Left lung (tissue), 10 donors: ENCODE measurements around the gene TAAR1. TPM values are rescaled to one million over a fixed set of nuclear protein-coding genes. Genes with fewer than 3 reads are reported as not detected.
A peak's percentile ranks its signal among the peaks of the same experiment; 100 is the strongest.

Experiments
- ATAC-seq: fragments of 200-7000 bp; cut with Tn5 transposase; one replicate; pipeline ENCODE4 v1.9.1; 2020; ENCODE audit warnings: moderate library complexity
- DNase-seq, 4 donors: peaks; one replicate each; pipeline ENCODE4 v3.0.0-alpha.2; 2013 to 2020
- H3K27ac ChIP-seq, 2 donors: fragments of 200-600 bp; sonication (generic) in 1 of 2; one replicate each; pipeline versions ENCODE4 v1.5.0 to v1.8.0; 2020 to 2021
- H3K27me3 ChIP-seq, 2 donors: fragments of 200-600 bp; sonication (generic) in 1 of 2; one replicate each; pipeline versions ENCODE4 v1.5.0 to v1.8.0; 2020 to 2021
- H3K36me3 ChIP-seq, 2 donors: fragments of 200-600 bp; sonication (generic) in 1 of 2; one replicate each; pipeline versions ENCODE4 v1.5.0 to v1.8.0; 2020 to 2021
- H3K4me1 ChIP-seq, 2 donors: fragments of 200-600 bp; one replicate each; pipeline ENCODE4 v1.8.0; 2021
- H3K4me3 ChIP-seq, 2 donors: fragments of 200-600 bp; sonication (generic) in 1 of 2; one replicate each; pipeline versions ENCODE4 v1.5.0 to v1.8.0; 2020 to 2021; ENCODE audit warnings: mild to moderate bottlenecking in 1 of 2
- H3K9me3 ChIP-seq, 2 donors: fragments of 200-600 bp; sonication (generic) in 1 of 2; one replicate each; pipeline versions ENCODE4 v1.5.0 to v1.8.0; 2020 to 2021
- intact Hi-C, 2 donors: fragments of 100-400 bp; cut with DNase I; formaldehyde crosslinking; loops; one replicate each; pipeline versions ENCODE4 v1.11.2 to v1.14.2; 2022
- polyA plus RNA-seq, 6 donors: library from polyadenylated mRNA; unstranded; fragments of 120-200 nt; gene quantifications; one replicate each; pipeline ENCODE4 v1.2.1, GENCODE V29; 2013; ENCODE audit not compliant: insufficient read length in 6 of 6
- total RNA-seq, 2 donors: library from RNA; stranded (reverse); fragmentation: NEBNext Ultra II Directional; extraction: Animal tissue kit (Norgen Biotek cat#: 25700); gene quantifications; one replicate each; pipeline ENCODE4 v1.2.1, GENCODE V29; 2021
- TF ChIP-seq, protein P1 (sequence below), 2 donors: fragments of 200-600 bp; sonication (generic) in 1 of 2; IDR thresholded peaks; one replicate each; pipeline versions ENCODE4 v1.5.0 to v1.8.0; 2021; ENCODE audit warnings: antibody characterized with exemption in 2 of 2
- donor health status: DM: no; HTN: yes; CAD: no.
- donor health status: DM: no; HTN: no; CAD: no.

TAAR1 gene
- total and polyA plus RNA-seq, 8 donors: 0.13 to 0.16 (median 0.15) TPM; not detected in 5

GRCh38 chr6:132675002-132675401 is 16.0 kb upstream of the TAAR1 start:
- DNase-seq (no peak), ATAC-seq (no peak)
- Histone ChIP-seq H3K4me1 (peaks cover 0 to 17% of the 10 kb centered on the region in 2 donors), H3K4me3 (no peak overlapping the region), H3K27me3 (no peaks in the 10 kb centered on the region), H3K36me3 (no peaks in the 10 kb centered on the region), H3K9me3 (no peaks in the 10 kb centered on the region), H3K27ac (peak overlapping the region in 1 of 2 donors; percentile 55)
- intact Hi-C loops: no loop called here
- TF ChIP-seq, protein P1, sequence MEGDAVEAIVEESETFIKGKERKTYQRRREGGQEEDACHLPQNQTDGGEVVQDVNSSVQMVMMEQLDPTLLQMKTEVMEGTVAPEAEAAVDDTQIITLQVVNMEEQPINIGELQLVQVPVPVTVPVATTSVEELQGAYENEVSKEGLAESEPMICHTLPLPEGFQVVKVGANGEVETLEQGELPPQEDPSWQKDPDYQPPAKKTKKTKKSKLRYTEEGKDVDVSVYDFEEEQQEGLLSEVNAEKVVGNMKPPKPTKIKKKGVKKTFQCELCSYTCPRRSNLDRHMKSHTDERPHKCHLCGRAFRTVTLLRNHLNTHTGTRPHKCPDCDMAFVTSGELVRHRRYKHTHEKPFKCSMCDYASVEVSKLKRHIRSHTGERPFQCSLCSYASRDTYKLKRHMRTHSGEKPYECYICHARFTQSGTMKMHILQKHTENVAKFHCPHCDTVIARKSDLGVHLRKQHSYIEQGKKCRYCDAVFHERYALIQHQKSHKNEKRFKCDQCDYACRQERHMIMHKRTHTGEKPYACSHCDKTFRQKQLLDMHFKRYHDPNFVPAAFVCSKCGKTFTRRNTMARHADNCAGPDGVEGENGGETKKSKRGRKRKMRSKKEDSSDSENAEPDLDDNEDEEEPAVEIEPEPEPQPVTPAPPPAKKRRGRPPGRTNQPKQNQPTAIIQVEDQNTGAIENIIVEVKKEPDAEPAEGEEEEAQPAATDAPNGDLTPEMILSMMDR (IDR thresholded peaks at IDR 0.05): no peak

DNA sequence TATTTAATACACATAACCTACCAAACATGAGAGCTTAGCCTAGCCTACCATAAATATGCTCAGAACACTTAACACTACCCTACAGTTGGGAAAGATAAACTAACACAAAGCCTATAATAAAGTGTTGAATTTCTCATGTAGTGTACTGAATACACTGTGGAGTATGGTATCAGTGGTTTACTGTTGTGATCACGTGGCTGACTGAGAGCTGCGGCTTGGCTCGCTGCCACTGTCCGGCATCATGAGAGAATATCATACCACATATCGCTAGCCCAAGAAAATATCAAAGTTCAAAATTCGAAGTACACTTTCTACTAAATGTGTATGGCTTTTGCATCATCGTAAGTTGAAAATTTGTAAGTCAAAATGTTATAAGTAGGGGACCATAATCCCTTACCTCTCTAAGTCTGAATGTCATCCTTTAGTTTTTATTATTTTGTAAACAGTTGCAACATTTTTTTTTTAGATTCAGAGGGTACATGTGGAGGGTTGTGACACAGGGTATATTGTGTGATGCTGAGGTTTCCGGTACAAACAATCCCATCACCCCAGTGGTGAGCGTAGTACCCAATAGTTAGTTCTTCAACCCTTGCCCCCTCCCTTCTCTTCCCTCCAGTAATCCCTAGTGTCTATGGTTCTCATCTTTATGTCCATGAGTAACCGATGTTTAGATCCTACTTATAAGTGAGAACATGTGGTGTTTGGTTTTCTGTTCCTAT is 14.6 kb upstream of the TAAR1 start:
- Histone ChIP-seq H3K27me3 (no peaks in the 10 kb centered on the region), H3K4me1 (peaks cover 0 to 21% of the 10 kb centered on the region in 2 donors), H3K9me3 (no peaks in the 10 kb centered on the region), H3K4me3 (no peak overlapping the region), H3K27ac (peak overlapping the region in 1 of 2 donors; percentile 1), H3K36me3 (no peaks in the 10 kb centered on the region)
- intact Hi-C loops: loop anchor here in 1 of 2 donors (5.0 kb wide), 1 partner anchor 94 kb away; no protein-coding TSS in a partner anchor
- no peak for ATAC-seq
- no peak for DNase-seq
- TF ChIP-seq, protein P1 (IDR thresholded peaks at IDR 0.05): no peak

- TF ChIP-seq, protein P1 (IDR thresholded peaks at IDR 0.05): no peak
- H3K9me3 ChIP-seq: no peaks in the 10 kb centered on the region
- intact Hi-C loops: loop anchor here in 1 of 2 donors (5.0 kb wide), 1 partner anchor 96 kb away; no protein-coding TSS in a partner anchor
- ATAC-seq: no peak
- no peak overlapping the region for H3K27ac ChIP-seq
- no peak overlapping the region for H3K4me3 ChIP-seq
- DNase-seq: no peak
- no peaks in the 10 kb centered on the region for H3K27me3 ChIP-seq
- H3K4me1 ChIP-seq: peaks cover 0 to 18% of the 10 kb centered on the region in 2 donors
- H3K36me3 ChIP-seq: no peaks in the 10 kb centered on the region
Observed at GRCh38 chr6:132671295-132671694, 12.3 kb upstream of the TAAR1 start.

- no peaks in the 10 kb centered on the region for H3K36me3 ChIP-seq
- TF ChIP-seq, protein P1 (IDR thresholded peaks at IDR 0.05): peak; percentile 46 to 53
- H3K27ac ChIP-seq: peak overlapping the region in 1 of 2 donors; percentile 67
- no peak overlapping the region for H3K4me3 ChIP-seq
- no peaks in the 10 kb centered on the region for H3K9me3 ChIP-seq
- intact Hi-C loops: loop anchor here in 1 of 2 donors (5.0 kb wide), 1 partner anchor 98 kb away; no protein-coding TSS in a partner anchor
- ATAC-seq (peak; percentile 93), DNase-seq (peak in 2 of 4 donors; percentile 19 to 29)
- H3K4me1 ChIP-seq: peaks cover 0 to 9% of the 10 kb centered on the region in 2 donors
- no peaks in the 10 kb centered on the region for H3K27me3 ChIP-seq
Observed at GRCh38 chr6:132669690-132670291, 10.8 kb upstream of the TAAR1 start.

DNA sequence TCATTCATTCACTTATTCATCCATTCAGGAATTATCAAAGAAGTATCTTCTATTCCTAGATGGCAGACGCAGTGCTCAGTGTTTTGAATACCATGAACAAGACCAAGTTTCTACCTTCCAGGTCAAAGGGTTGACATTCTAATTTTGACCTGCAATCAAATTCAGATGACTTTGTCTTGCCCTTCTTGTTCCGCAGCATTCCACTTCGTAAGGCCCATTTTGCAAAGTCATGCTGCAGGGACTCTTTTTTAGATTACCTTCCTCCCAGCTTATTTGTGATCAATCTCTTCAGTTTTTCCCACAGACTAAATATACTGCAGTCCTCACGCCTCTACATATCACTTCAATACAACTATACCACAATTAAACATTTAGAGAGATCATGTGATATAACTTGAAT is 7.1 kb upstream of the TAAR1 start:
- no peaks in the 10 kb centered on the region for H3K36me3 ChIP-seq
- no peaks in the 10 kb centered on the region for H3K27me3 ChIP-seq
- ATAC-seq: no peak
- intact Hi-C loops: no loop called here
- H3K9me3 ChIP-seq: no peaks in the 10 kb centered on the region
- TF ChIP-seq, protein P1 (IDR thresholded peaks at IDR 0.05): no peak
- H3K27ac ChIP-seq: no peak overlapping the region
- H3K4me3 ChIP-seq: no peak overlapping the region
- peaks cover 0 to 9% of the 10 kb centered on the region in 2 donors for H3K4me1 ChIP-seq
- DNase-seq: no peak
